Ammon's horn (tissue), 1 donor: ENCODE measurements around the gene CISD2.
"Not testable (repeated sequence)": the region's sequence is repeated elsewhere in the genome, so short reads cannot be mapped to it uniquely, and the experiment has no call there.

ENCODE experiments used
- DNase-seq: peaks from one replicate; pipeline ENCODE4 v3.0.0-alpha.2; 2016; ENCODE audit warnings: low spot score

CISD2 gene

GRCh38 chr4:102868781-102869568 lies at the start of gene CISD2:
Gene CISD2, plus strand, starts transcription at chr4:102868992. Its CDS starts 93 bp downstream, at chr4:102869085.
- peak; percentile 96 for DNase-seq

GRCh38 chr4:102819100-102819499 lies 49.7 kb upstream of the CISD2 start:
- not testable (repeated sequence) for DNase-seq

- no peak for DNase-seq
These were observed 49.0 kb upstream of the CISD2 start for GRCh38 chr4:102819588-102820365.

- no peak for DNase-seq
These were observed 45.3 kb upstream of the CISD2 start for GRCh38 chr4:102823464-102823863.

GRCh38 chr4:102823897-102824296 lies 44.9 kb upstream of the CISD2 start:
- no peak for DNase-seq

- no peak for DNase-seq
These were observed 44.4 kb upstream of the CISD2 start for GRCh38 chr4:102824398-102824797.

- DNase-seq, result peak; percentile 60
These were observed 43.3 kb upstream of the CISD2 start for GRCh38 chr4:102825261-102826091.

- no peak for DNase-seq
These were observed 42.5 kb upstream of the CISD2 start for GRCh38 chr4:102826105-102826889.

GRCh38 chr4:102826890-102827673 lies 41.7 kb upstream of the CISD2 start, which contains the start of gene UBE2D3:
Gene UBE2D3, minus strand, starts transcription at chr4:102827551. Its CDS starts 1,043 bp downstream, at chr4:102826508.
- DNase-seq, result peak; percentile 94

GRCh38 chr4:102827674-102828496 lies 40.9 kb upstream of the CISD2 start:
- peak; percentile 99 for DNase-seq

- DNase-seq, result no peak
These were observed 40.3 kb upstream of the CISD2 start for GRCh38 chr4:102828497-102828808.

- DNase-seq, result no peak
These were observed 39.0 kb upstream of the CISD2 start for GRCh38 chr4:102829803-102830202.

GRCh38 chr4:102832105-102832504 lies 36.7 kb upstream of the CISD2 start:
- no peak for DNase-seq

- DNase-seq, result no peak
These were observed 36.1 kb upstream of the CISD2 start for GRCh38 chr4:102832667-102833066.

GRCh38 chr4:102836596-102836995 lies 32.2 kb upstream of the CISD2 start:
- DNase-seq, result no peak

GRCh38 chr4:102842367-102842766 lies 26.4 kb upstream of the CISD2 start:
- no peak for DNase-seq

GRCh38 chr4:102843273-102843672 lies 25.5 kb upstream of the CISD2 start:
- DNase-seq, result no peak

GRCh38 chr4:102843938-102844337 lies 24.9 kb upstream of the CISD2 start:
- no peak for DNase-seq

GRCh38 chr4:102847687-102848086 lies 21.1 kb upstream of the CISD2 start:
- no peak for DNase-seq

- no peak for DNase-seq
These were observed 19.1 kb upstream of the CISD2 start for GRCh38 chr4:102849579-102850104.
